NCI-H1105 treated with DMSO at 0.1 percent for 48 hours (cell line): Measurements from ENCODE around the gene GASK1A.

Experiments used
- DNase-seq: peaks from one replicate; lab custom pipeline; 2025; lab: John Stamatoyannopoulos, UW

Gene GASK1A

DNA sequence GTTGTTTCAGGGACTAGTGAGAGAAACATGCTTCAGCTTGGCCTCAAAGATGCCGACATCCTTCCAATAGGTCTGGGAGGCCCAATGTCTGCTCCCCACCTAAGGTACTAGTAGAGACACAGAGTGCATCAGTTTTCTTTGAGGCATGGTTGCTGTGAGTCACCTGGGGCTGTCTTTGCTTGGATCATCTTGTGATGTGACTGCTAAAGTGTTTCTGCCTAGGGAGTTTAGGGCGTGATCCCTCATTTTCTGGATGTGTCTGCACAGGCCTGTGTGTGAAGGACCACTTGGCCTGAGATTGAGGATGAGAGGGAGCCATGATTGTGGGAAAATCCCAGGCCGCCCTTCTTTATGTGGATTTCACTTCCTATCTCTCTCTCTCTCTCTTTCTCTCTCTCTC lies 4.8 kb downstream of the GASK1A start:
- DNase-seq: no peak

DNA sequence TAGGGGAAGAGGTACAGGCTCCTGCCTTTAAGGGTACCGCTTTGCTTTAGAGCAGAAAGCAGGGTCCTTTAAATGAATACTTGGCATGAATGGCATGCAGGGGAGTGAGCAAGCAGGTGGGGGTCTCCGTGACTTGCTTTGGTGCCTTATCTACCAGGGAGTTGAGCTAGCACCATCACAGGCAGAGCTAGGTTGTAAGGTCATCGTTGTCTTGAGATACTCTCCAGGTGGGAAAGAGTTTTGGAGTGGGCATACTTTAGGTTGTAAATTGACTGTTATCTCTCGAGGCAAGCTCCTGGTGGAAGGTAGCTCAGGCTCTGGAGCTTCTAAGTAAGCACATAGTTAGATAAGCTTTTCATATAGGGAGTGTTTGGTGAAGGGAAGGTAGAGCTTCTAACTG lies 5.6 kb downstream of the GASK1A start:
- DNase-seq: no peak

- no peak for DNase-seq
Observed at GRCh38 chr3:42988097-42988496, 9.0 kb downstream of the GASK1A start.

DNA sequence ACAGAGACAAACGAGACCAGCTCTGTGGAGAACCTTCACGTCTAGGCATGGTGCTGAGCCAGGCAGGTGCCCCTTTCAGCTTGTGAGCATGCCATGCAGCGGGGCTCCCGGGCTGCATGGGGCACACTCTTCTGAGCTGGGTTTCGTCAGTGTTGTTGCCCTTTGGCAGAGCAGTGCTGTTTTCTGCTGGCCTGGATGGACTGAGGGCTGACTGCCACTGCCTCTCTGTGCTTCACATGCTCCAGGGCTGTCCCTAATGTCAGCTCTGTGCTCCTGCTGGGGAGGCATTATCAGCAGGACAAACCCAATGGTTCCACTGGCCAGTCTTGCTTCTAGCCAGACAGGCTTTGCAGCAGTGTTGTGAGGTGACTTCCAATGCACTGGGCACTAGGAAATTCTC lies 9.5 kb downstream of the GASK1A start:
- DNase-seq: no peak

DNA sequence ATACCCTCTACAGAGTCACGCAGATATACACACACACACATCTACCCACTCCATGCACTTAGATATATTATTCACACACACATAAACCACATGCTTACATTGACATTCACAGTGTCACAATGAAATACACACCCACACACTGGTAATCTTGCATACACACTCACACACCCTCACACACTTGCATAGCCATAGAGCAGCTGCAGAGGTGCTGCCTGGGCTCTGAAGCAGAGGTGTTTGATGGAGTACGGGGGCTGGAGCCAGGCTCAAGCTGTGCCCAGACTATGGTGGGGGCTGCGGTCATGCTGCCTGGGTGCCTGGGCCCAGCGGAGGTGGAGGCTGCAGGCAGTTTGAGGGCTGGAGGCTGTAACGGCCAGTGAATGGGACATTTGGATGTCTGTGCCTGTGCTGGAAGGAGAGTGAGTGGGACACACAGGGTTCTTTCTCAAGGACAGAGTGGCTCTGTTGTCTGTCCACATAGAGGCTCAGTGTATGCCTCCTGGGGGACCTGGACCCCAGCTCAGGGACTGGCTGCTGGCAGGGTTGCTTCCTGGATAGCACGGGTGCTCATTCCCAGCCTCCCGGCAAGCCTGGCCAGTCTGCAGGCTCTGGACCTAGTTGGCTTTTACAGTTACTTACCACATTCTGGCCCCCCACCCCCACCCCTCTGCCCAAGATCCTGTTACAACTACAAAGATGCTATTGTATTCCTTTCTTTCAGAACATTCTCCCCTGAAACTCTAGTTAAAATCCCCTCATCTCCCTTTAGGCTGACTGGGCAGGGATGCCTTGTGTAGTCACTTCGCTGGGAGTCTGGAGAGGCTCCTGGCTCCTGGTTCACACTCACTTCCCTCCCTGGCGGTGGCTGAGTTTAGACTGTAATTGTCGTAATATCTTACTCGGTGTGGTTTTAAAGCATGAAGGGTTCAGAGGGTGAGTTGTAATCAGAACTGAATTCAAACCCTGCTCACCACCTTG lies 12.5 kb downstream of the GASK1A start:
- no peak for DNase-seq

DNA sequence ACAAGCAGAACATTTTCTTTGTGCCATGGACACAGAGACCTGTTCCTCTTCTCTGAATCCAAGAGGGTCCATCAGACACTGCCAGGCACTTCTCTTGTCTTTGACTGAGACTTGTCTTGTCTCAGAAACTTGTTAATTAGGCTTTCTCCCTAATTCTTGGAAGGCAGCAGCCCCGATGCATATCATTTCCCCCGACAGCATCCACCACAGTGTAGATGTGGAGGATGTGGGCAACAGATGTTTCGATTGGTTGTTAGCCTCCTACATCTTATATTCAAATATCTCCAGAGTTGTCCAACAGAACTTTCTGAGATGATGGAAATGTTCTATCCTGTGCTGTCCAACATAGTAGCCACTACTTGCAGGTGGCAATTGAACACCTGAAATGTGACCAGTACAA lies 15.5 kb downstream of the GASK1A start:
- DNase-seq: no peak

DNA sequence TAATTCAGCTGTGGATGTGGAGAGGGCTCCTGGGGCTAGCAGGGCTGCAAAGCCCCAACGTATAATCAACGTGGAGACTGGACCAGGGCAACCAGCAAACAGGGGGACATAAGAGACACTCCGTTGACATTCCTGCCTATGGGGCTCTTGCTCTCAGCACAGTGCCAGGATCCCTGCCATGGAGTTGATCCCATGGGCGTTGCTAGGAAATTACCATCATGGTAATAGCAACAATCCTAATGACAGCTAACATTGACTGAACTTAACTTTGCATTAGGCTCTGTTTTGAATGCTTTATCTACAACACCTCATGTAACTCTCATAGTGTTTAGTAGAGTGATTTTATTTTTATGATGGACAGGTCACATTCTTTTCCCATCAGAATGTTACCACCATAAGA lies 16.9 kb downstream of the GASK1A start:
- no peak for DNase-seq

DNA sequence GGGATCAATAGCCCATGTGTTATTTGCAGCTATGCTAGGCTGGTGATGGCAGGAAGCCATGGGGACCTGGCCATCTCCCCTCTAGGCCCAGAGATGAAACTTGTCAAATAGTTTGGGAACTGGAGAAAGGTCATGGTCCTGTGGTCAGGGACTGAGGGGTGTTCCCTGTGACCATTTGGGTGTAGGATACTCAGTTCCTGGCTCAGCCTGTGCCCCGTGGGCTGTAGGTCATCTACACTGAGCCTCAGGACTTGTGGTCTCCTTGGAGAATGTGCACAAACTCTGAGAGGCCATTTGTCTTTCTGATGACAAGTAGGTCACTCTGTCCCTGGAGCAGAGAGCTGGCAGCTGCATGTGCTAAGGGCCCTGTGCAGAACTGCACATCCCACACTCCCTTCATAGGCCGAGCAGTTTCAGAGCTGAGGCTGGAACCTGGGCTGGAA lies 17.5 kb downstream of the GASK1A start:
- no peak for DNase-seq

DNA sequence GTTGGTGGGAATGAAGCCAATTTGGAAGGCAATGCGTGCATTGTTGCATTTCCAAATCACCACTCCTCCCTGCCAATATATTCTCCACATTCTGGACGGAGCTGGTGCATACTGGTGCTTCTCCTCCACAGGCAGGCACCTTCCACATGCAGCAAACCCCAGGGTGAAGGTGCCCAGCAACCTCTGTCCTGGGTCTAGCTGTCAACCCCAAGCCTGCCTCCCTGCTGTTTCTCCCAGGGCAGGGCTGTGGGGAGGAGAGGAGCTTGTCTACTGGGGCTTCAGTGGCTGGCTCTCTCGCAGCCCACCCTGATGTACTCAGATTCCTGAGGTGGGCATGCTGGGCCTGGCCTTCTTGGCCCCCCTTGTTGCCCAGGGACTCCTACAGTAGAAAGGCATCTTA lies 20.1 kb downstream of the GASK1A start:
- no peak for DNase-seq

- no peak for DNase-seq
Observed at GRCh38 chr3:42999632-43000031, 20.5 kb downstream of the GASK1A start.

DNA sequence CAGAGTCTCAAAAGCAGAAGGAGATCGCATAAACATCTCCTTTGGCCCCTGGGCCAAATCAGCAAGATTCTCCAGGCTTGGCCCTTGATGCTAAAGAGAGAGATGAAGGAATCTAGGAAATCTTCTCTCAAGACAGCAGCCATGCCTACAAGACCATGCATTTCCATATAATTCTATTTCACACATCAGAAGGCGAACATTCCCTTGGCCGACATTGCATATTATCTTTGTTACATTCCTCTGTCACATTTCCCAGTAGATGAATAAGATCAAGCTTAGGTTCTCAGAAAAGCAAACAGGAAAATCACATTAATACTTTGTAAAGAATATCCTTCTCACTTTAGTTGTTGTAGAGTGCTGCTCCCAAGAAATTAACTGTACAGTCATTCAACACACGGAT lies 21.3 kb downstream of the GASK1A start:
- no peak for DNase-seq

GRCh38 chr3:43001094-43001553 lies 22.0 kb downstream of the GASK1A start:
- no peak for DNase-seq

DNA sequence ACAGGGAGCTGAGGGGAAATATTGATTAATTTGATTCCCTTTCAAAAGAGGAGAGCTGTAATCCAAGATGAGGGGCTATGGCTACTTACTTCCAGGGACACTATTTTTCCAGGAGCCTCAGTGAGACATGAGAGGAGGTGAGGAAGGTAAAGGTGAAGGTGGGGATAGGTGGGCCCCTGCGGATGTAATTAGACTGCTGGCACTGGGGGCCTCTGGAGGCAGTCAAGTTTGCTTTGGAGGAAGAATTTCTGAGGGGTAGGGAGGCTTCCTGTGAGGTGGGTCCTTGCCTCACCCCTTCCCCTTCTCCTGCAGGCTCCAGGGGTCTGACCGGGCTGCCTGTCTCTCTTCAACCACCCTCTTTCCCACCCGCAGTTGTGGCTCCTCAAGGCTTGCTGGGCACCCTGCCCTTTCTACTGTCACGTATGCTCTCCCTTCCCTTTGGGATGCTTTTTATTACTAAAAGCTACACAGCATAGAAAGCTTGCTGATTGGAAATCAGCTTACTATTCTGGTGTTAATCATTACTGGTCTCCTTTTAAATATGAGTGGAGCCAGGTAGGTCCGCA lies 22.5 kb downstream of the GASK1A start:
- no peak for DNase-seq

- DNase-seq: no peak
Observed at GRCh38 chr3:43004282-43004681, 25.2 kb downstream of the GASK1A start.

DNA sequence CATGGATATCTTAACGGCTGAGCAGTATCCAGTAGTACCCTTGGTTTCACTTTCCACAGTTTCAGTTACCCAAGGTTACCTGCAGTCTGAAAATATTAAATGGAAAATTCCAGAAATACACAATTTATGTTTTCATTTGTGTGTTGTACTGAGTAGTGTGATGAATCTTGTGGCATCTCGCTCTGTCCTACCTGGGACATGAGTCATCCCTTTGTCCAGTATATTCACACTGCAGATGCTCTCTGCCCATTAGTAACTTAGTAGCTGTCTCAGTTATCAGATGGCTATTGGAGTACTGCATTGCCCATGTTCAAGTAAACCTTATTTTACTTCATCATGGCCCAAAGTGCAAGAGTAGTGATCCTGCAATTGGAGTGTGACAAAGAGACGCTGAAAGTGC lies 26.1 kb downstream of the GASK1A start:
- no peak for DNase-seq

DNA sequence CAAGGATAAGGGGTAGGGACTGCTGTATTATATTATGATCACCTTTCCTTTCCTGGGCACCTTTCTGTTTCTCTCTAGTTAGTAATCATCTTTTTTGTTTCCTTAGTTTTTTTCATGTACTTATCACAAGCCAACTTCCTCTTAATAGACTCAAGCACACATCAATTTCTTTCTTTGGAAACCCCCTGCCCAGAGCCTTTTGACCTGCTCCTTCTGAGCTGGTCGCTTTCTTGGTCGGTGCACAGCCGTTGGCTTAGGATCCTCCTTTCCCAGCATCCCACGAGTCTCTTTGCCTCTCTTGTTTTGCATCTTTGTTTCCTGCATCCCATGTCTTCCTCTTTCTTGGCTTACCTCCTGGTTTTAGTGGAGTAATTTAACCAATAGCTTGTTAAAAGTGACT lies 26.9 kb downstream of the GASK1A start:
- DNase-seq: no peak

- DNase-seq: no peak
Observed at GRCh38 chr3:43006825-43007224, 27.7 kb downstream of the GASK1A start.

DNA sequence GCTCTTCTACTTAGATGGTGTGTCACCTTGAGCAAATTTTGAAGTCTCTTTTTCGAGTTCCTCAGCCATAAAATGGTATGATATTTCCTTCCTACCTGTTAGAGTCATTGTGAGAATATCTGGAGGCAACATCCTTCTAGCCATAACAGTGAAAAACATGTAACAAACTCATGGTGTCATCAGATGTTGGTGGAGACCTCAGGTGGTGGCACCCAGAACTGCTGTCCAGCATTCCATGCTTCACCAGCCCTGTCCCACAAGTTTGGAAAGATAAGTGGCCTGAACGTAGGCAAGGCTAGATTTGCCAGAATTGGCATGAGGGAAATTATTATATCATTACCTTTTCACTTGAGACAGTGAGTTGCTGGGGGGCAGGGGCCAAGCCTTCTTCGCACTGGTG lies 30.4 kb downstream of the GASK1A start:
- DNase-seq: no peak

GRCh38 chr3:43010638-43011037 lies 31.5 kb downstream of the GASK1A start:
- DNase-seq: no peak

- no peak for DNase-seq
Observed at GRCh38 chr3:43011638-43012037, 32.5 kb downstream of the GASK1A start.

GRCh38 chr3:43012174-43012573 lies 33.1 kb downstream of the GASK1A start:
- DNase-seq: no peak

GRCh38 chr3:43013256-43013655 lies 34.1 kb downstream of the GASK1A start:
- no peak for DNase-seq

- DNase-seq: no peak
Observed at GRCh38 chr3:43013743-43014155, 34.6 kb downstream of the GASK1A start.
